ENCODE measurements around the gene LRBA. TPM values are rescaled to one million over a fixed set of nuclear protein-coding genes. Genes with fewer than 3 reads are reported as not detected.

The LRBA gene
- total and polyA plus RNA-seq, 9 of the 15 experiments (the other 6 are each of a cell fraction or from before 2014, with no cell fraction given) = 24.2 to 88.7 (median 59.7) TPM

DNA sequence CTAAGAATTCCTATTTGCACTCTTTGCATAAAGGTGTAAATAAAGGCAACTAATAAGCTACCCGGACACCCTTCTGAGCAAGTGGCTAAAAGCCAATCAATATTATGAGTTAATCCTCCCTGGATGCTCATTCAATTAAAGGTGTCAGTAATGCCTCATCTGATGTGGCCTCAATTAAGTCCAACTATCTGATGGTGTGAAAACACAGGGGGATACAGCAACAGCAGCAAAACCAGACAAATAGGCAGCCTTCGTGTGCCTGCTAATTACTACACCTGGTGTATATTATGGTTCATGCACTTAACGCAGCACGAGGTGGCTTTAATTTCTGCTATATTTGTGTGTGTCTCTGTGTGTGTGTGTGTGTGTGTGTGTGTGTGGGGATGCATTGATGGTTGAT is 692.4 kb downstream of the LRBA start:
- Histone ChIP-seq H3K9ac (ENCODE audit: insufficient read depth in 1 of 2, low read depth in 2 of 2, low read length in 2 of 2) (no peak overlapping the region), H2AFZ (ENCODE audit: low read depth, low read length) (no peak overlapping the region), H3K27me3 (ENCODE audit: control insufficient read depth in 2 of 2, insufficient read depth in 2 of 2, low read length in 2 of 2) (no peaks in the 10 kb centered on the region), H3K36me3 (ENCODE audit: control insufficient read depth, insufficient read depth, low read length) (peaks cover 5% of the 10 kb centered on the region; the same call in 2 of the 3 replicates), H3K4me2 (ENCODE audit: insufficient read depth, low read length) (no peak overlapping the region), H4K20me1 (replicated peaks; ENCODE audit: control insufficient read depth, insufficient read depth, low read length) (no peaks in the 10 kb centered on the region), H3K4me3 (no peak overlapping the region), H3K9me1 (ENCODE audit: control insufficient read depth, insufficient read depth, low read length) (peaks cover under 1% of the 10 kb centered on the region), H3K27ac (ENCODE audit: extremely low read depth, low read depth, low read length) (no peak overlapping the region), H3K79me2 (ENCODE audit: control insufficient read depth, insufficient read depth, low read length) (no peaks in the 10 kb centered on the region), H3K4me1 (replicated peaks in 1 of 2; ENCODE audit: control insufficient read depth in 2 of 2, insufficient read depth in 2 of 2, low read length in 2 of 2) (peaks cover 5 to 34% of the 10 kb centered on the region in 2 experiments), H3K9me3 (replicated peaks; ENCODE audit: control insufficient read depth, insufficient read depth, low read depth, low read length) (no peaks in the 10 kb centered on the region)
- in situ Hi-C loops (cut with MboI) (no loop called here), intact Hi-C loops (cut with micrococcal nuclease) (no loop called here)
- DNase-seq (ENCODE audit: extremely low read depth in 1 of 4, low spot score in 3 of 4) (no peak), FAIRE-seq (no peak), ATAC-seq (no peak)
- WGBS (ENCODE audit: insufficient coverage, low coverage, missing lambda C conversion rate) = 69% methylated on average over 4 of the region's 4 CpGs
- CTCF ChIA-PET (ENCODE audit: low intra/inter-chr PET ratio) = interaction anchor here (0.7 kb wide), 1 partner anchor 700 kb away, joined by 3 read pairs; no protein-coding TSS in a partner anchor
- POLR2A ChIA-PET = interaction anchor here (1.5 kb wide), 1 partner anchor 8 kb away, joined by 4 read pairs; no protein-coding TSS in a partner anchor
- BruUV-seq (replicated peaks) = no TSS peak
- TF ChIP-seq COPS2 (conservative IDR thresholded peaks at IDR 0.05) (no peak), ARHGAP35 (IDR thresholded peaks at IDR 0.05; ENCODE audit: partially characterized antibody) (no peak), MEIS2 (IDR thresholded peaks at IDR 0.05; ENCODE audit: partially characterized antibody) (no peak), POLR3A (IDR thresholded peaks at IDR 0.05; ENCODE audit: borderline replicate concordance, extremely low read depth, insufficient read depth, insufficient read length) (no peak), MAZ (CRISPR knock-in tag; conservative IDR thresholded peaks at IDR 0.05 in 1 of 2, IDR thresholded peaks at IDR 0.05 in 1 of 2) (no peak), ZFP36 (IDR thresholded peaks at IDR 0.05; ENCODE audit: low read depth, low read length, partially characterized antibody) (no peak), ZKSCAN1 (IDR thresholded peaks at IDR 0.05; ENCODE audit: low read depth, low read length) (no peak), FOXA1 (IDR thresholded peaks at IDR 0.05; ENCODE audit: borderline replicate concordance) (no peak), TFE3 (CRISPR knock-in tag; IDR thresholded peaks at IDR 0.05) (no peak), GATA2 (CRISPR knock-in tag; IDR thresholded peaks at IDR 0.05) (no peak), PML (IDR thresholded peaks at IDR 0.05; ENCODE audit: low read length) (no peak), ZBTB8A (IDR thresholded peaks at IDR 0.05; ENCODE audit: partially characterized antibody) (no peak), SRSF9 (IDR thresholded peaks at IDR 0.05; ENCODE audit: borderline replicate concordance, low read depth, low read length) (no peak), CREB3 (tag; conservative IDR thresholded peaks at IDR 0.05; ENCODE audit: low read depth) (no peak), ZFX (CRISPR knock-in tag; IDR thresholded peaks at IDR 0.05) (no peak)
- TF ChIP-seq, protein P1, sequence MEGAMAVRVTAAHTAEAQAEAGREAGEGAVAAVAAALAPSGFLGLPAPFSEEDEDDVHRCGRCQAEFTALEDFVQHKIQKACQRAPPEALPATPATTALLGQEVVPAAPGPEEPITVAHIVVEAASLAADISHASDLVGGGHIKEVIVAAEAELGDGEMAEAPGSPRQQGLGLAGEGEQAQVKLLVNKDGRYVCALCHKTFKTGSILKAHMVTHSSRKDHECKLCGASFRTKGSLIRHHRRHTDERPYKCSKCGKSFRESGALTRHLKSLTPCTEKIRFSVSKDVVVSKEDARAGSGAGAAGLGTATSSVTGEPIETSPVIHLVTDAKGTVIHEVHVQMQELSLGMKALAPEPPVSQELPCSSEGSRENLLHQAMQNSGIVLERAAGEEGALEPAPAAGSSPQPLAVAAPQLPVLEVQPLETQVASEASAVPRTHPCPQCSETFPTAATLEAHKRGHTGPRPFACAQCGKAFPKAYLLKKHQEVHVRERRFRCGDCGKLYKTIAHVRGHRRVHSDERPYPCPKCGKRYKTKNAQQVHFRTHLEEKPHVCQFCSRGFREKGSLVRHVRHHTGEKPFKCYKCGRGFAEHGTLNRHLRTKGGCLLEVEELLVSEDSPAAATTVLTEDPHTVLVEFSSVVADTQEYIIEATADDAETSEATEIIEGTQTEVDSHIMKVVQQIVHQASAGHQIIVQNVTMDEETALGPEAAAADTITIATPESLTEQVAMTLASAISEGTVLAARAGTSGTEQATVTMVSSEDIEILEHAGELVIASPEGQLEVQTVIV (CRISPR knock-in tag; IDR thresholded peaks at IDR 0.05; ENCODE audit: borderline replicate concordance) = no peak
- TF ChIP-seq, protein P2, sequence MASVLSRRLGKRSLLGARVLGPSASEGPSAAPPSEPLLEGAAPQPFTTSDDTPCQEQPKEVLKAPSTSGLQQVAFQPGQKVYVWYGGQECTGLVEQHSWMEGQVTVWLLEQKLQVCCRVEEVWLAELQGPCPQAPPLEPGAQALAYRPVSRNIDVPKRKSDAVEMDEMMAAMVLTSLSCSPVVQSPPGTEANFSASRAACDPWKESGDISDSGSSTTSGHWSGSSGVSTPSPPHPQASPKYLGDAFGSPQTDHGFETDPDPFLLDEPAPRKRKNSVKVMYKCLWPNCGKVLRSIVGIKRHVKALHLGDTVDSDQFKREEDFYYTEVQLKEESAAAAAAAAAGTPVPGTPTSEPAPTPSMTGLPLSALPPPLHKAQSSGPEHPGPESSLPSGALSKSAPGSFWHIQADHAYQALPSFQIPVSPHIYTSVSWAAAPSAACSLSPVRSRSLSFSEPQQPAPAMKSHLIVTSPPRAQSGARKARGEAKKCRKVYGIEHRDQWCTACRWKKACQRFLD (CRISPR knock-in tag; IDR thresholded peaks at IDR 0.05) = no peak

Measured in K562 (cell line).